GM23338 (cell line): Measurements from ENCODE around the gene HYAL2. TPM values are rescaled to one million over a fixed set of nuclear protein-coding genes. Genes with fewer than 3 reads are reported as not detected.

Source experiments
- ATAC-seq: fragments of 200-7000 bp; cut with Tn5 transposase; 3 replicates; pipeline ENCODE4 v1.9.1; 2020
- DNase-seq: peaks from one replicate; pipeline ENCODE4 v3.0.0-alpha.2; 2015; ENCODE audit warnings: low spot score
- H2AFZ ChIP-seq: fragments of 200-600 bp; sonication (generic); 2 replicates; pipeline ENCODE4 v1.8.0; 2016; ENCODE audit warnings: antibody characterized with exemption, mild to moderate bottlenecking, moderate library complexity
- H3F3A ChIP-seq: fragments of 200-600 bp; sonication (generic); replicated peaks from 2 replicates; pipeline ENCODE4 v1.8.0; 2017; ENCODE audit warnings: antibody characterized with exemption, mixed run types, low read depth
- H3K27ac ChIP-seq: fragments of 200-600 bp; sonication (generic); 2 replicates; pipeline ENCODE4 v1.6.1; 2016; ENCODE audit warnings: low read depth
- H3K27me3 ChIP-seq: fragments of 200-600 bp; sonication (generic); 2 replicates; pipeline ENCODE4 v1.8.0; 2016; ENCODE audit warnings: mild to moderate bottlenecking, mixed run types, moderate library complexity; ENCODE audit not compliant: insufficient read depth
- H3K36me3 ChIP-seq: fragments of 200-600 bp; sonication (generic); 2 replicates; pipeline ENCODE4 v1.8.0; 2016; ENCODE audit warnings: mild to moderate bottlenecking; ENCODE audit not compliant: insufficient read depth
- H3K4me1 ChIP-seq: fragments of 200-600 bp; sonication (generic); 2 replicates; pipeline ENCODE4 v1.8.0; 2016; ENCODE audit warnings: mild to moderate bottlenecking, moderate library complexity; ENCODE audit not compliant: insufficient read depth
- H3K4me2 ChIP-seq: fragments of 200-600 bp; sonication (generic); 2 replicates; pipeline ENCODE4 v1.7.1; 2017; ENCODE audit warnings: mixed run types
- H3K4me3 ChIP-seq: fragments of 200-600 bp; sonication (generic); 2 replicates; pipeline ENCODE4 v1.6.1; 2016; ENCODE audit warnings: mixed run types
- H3K79me2 ChIP-seq: fragments of 200-600 bp; sonication (generic); replicated peaks from 2 replicates; pipeline ENCODE4 v1.8.0; 2017; ENCODE audit warnings: mild to moderate bottlenecking; ENCODE audit not compliant: insufficient read depth
- H3K9me2 ChIP-seq: fragments of 200-600 bp; sonication (generic); 2 replicates; pipeline ENCODE4 v1.8.0; 2017; ENCODE audit not compliant: insufficient read depth
- H4K20me1 ChIP-seq: fragments of 200-600 bp; sonication (generic); replicated peaks from 2 replicates; pipeline ENCODE4 v1.8.0; 2017; ENCODE audit warnings: mild to moderate bottlenecking; ENCODE audit not compliant: insufficient read depth
- H3K27ac Mint-ChIP-seq: 2 replicates; pipeline ENCODE4 v1.8.0; 2020; ENCODE audit warnings: inconsistent platforms, mild to moderate bottlenecking, moderate library complexity, mixed read lengths
- H3K27me3 Mint-ChIP-seq: 3 replicates; pipeline ENCODE4 v1.8.0; 2022; ENCODE audit warnings: low read depth, mild to moderate bottlenecking, moderate library complexity, mixed read lengths, inconsistent platforms; ENCODE audit not compliant: insufficient read depth, poor library complexity
- H3K36me3 Mint-ChIP-seq: 3 replicates; pipeline ENCODE4 v1.8.0; 2021; ENCODE audit warnings: low read depth, mild to moderate bottlenecking, inconsistent platforms, moderate library complexity, mixed read lengths
- H3K4me1 Mint-ChIP-seq: 3 replicates; pipeline ENCODE4 v1.8.0; 2020; ENCODE audit warnings: mild to moderate bottlenecking, inconsistent platforms, mixed read lengths
- H3K4me3 Mint-ChIP-seq: 3 replicates; pipeline ENCODE4 v1.8.0; 2021; ENCODE audit warnings: moderate library complexity, mild to moderate bottlenecking, inconsistent platforms, mixed read lengths
- H3K9me3 Mint-ChIP-seq: 3 replicates; pipeline ENCODE4 v1.8.0; 2020; ENCODE audit warnings: moderate library complexity, mild to moderate bottlenecking, inconsistent platforms, mixed read lengths
- CTCF ChIP-seq, 2 experiments: fragments of 200-600 bp in 1 of 2; sonication (generic) in 1 of 2; conservative IDR thresholded peaks; 2 replicates each; pipeline versions ENCODE4 v1.5.1 to v1.6.1; 2016 to 2017; ENCODE audit warnings: antibody characterized with exemption in 2 of 2, low read depth in 2 of 2, mild to moderate bottlenecking in 2 of 2, moderate library complexity in 1 of 2
- ETS1 ChIP-seq: IDR thresholded peaks from 2 replicates; pipeline ENCODE4 v1.6.1; 2016; ENCODE audit warnings: antibody characterized with exemption
- NANOG ChIP-seq: IDR thresholded peaks from 2 replicates; pipeline ENCODE4 v1.6.1; 2016; ENCODE audit warnings: antibody characterized with exemption, borderline replicate concordance
- POLR2AphosphoS5 ChIP-seq: IDR thresholded peaks from 2 replicates; pipeline ENCODE4 v1.6.1; 2016; ENCODE audit warnings: antibody characterized with exemption, low read depth
- STAT1 ChIP-seq: IDR thresholded peaks from one replicate; pipeline ENCODE4 v1.6.1; 2016; ENCODE audit warnings: antibody characterized with exemption; ENCODE audit not compliant: unreplicated experiment
- ZNF114 ChIP-seq: fragments of 250-450 bp; sonication (Bioruptor Pico); IDR thresholded peaks from 2 replicates; pipeline ENCODE4 v1.5.0; 2020; ENCODE audit warnings: mild to moderate bottlenecking, moderate library complexity
- ZNF331 ChIP-seq: fragments of 250-450 bp; sonication (Bioruptor Pico); IDR thresholded peaks from 2 replicates; pipeline ENCODE4 v1.5.0; 2020; ENCODE audit warnings: low read depth, mild to moderate bottlenecking, moderate library complexity
- polyA plus RNA-seq: library from polyadenylated mRNA; unstranded; fragments of >200 nt; fragmentation: Nextera tagmentation; extraction: Ambion mirVana; gene quantifications from 2 replicates; pipeline ENCODE4 v1.2.1, GENCODE V29; 2016
- total RNA-seq: library from RNA; depleted of rRNA; stranded (reverse); fragments of >200 nt; shearing (Covaris generic); gene quantifications from 2 replicates; pipeline ENCODE4 v1.2.3, GENCODE V29; 2014
- TF ChIP-seq, protein P1 (sequence below): fragments of 250-450 bp; sonication (Bioruptor Pico); IDR thresholded peaks from 2 replicates; pipeline ENCODE4 v1.5.0; 2020; ENCODE audit warnings: mild to moderate bottlenecking, moderate library complexity
- TF ChIP-seq, protein P2 (sequence below): IDR thresholded peaks from one replicate; pipeline ENCODE4 v1.6.1; 2018; ENCODE audit warnings: antibody characterized with exemption; ENCODE audit not compliant: unreplicated experiment

The HYAL2 gene
- total and polyA plus RNA-seq, 2 experiments from 2014 or later: 28.9 to 74.3 TPM

DNA sequence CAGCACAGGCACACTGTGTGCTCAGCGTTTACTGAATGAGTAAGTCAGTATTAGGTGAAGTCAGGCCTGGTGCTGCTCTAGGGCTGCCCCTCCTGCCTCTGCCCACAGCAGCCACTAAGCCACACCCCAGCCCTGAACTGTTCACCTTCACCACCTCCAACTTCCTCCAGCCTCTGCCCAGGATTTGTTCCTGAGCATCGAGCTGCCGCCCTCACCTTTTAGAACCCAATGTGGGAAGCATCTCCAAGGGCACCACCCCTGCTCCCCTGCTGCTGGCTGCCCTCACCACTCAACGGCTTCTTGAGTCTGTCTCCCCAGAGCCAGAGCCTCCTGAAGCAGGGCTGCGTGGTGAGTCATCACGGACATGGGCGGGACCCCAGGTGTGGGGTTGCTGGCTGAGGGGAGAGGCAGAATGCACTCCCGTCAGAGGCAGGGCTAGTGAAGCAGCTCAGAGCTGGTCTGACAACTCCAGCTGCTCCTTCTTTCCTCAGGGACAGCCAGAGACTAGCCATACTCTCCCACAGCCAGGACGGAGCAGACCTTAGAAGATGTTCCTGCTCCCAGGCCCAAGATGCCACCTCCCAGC lies 5.8 kb downstream of the HYAL2 start (continued):
- TF ChIP-seq, protein P1, sequence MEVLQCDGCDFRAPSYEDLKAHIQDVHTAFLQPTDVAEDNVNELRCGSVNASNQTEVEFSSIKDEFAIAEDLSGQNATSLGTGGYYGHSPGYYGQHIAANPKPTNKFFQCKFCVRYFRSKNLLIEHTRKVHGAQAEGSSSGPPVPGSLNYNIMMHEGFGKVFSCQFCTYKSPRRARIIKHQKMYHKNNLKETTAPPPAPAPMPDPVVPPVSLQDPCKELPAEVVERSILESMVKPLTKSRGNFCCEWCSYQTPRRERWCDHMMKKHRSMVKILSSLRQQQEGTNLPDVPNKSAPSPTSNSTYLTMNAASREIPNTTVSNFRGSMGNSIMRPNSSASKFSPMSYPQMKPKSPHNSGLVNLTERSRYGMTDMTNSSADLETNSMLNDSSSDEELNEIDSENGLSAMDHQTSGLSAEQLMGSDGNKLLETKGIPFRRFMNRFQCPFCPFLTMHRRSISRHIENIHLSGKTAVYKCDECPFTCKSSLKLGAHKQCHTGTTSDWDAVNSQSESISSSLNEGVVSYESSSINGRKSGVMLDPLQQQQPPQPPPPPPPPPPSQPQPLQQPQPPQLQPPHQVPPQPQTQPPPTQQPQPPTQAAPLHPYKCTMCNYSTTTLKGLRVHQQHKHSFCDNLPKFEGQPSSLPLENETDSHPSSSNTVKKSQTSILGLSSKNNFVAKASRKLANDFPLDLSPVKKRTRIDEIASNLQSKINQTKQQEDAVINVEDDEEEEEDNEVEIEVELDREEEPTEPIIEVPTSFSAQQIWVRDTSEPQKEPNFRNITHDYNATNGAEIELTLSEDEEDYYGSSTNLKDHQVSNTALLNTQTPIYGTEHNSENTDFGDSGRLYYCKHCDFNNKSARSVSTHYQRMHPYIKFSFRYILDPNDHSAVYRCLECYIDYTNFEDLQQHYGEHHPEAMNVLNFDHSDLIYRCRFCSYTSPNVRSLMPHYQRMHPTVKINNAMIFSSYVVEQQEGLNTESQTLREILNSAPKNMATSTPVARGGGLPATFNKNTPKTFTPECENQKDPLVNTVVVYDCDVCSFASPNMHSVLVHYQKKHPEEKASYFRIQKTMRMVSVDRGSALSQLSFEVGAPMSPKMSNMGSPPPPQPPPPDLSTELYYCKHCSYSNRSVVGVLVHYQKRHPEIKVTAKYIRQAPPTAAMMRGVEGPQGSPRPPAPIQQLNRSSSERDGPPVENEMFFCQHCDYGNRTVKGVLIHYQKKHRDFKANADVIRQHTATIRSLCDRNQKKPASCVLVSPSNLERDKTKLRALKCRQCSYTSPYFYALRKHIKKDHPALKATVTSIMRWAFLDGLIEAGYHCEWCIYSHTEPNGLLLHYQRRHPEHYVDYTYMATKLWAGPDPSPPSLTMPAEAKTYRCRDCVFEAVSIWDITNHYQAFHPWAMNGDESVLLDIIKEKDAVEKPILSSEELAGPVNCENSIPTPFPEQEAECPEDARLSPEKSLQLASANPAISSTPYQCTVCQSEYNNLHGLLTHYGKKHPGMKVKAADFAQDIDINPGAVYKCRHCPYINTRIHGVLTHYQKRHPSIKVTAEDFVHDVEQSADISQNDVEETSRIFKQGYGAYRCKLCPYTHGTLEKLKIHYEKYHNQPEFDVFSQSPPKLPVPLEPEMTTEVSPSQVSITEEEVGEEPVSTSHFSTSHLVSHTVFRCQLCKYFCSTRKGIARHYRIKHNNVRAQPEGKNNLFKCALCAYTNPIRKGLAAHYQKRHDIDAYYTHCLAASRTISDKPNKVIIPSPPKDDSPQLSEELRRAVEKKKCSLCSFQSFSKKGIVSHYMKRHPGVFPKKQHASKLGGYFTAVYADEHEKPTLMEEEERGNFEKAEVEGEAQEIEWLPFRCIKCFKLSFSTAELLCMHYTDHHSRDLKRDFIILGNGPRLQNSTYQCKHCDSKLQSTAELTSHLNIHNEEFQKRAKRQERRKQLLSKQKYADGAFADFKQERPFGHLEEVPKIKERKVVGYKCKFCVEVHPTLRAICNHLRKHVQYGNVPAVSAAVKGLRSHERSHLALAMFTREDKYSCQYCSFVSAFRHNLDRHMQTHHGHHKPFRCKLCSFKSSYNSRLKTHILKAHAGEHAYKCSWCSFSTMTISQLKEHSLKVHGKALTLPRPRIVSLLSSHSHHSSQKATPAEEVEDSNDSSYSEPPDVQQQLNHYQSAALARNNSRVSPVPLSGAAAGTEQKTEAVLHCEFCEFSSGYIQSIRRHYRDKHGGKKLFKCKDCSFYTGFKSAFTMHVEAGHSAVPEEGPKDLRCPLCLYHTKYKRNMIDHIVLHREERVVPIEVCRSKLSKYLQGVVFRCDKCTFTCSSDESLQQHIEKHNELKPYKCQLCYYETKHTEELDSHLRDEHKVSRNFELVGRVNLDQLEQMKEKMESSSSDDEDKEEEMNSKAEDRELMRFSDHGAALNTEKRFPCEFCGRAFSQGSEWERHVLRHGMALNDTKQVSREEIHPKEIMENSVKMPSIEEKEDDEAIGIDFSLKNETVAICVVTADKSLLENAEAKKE (CRISPR knock-in tag): no peak

GRCh38 chr3:50314816-50315215 lies 7.7 kb downstream of the HYAL2 start:
- Histone ChIP-seq H3K4me2 (no peak overlapping the region), H2AFZ (no peak overlapping the region), H3K79me2 (peaks cover 15% of the 10 kb centered on the region), H4K20me1 (peaks cover under 1% of the 10 kb centered on the region; the same call in 1 of the 2 replicates), H3K4me3 (no peak overlapping the region), H3K4me1 (no peaks in the 10 kb centered on the region; the same call in 1 of the 2 replicates), H3K9me2 (no peaks in the 10 kb centered on the region), H3K27ac (no peak overlapping the region), H3K27me3 (no peaks in the 10 kb centered on the region), H3F3A (0 out of 2 replicates have a peak, but pooled peaks cover 6% of the 10 kb centered on the region), H3K36me3 (peaks cover 8% of the 10 kb centered on the region)
- no peak overlapping the region for H3K27ac Mint-ChIP-seq
- H3K4me1 Mint-ChIP-seq: peaks cover 14% of the 10 kb centered on the region
- DNase-seq (no peak), ATAC-seq (no peak)
- no peak overlapping the region for H3K4me3 Mint-ChIP-seq
- peaks cover 7% of the 10 kb centered on the region for H3K27me3 Mint-ChIP-seq
- H3K36me3 Mint-ChIP-seq: peaks cover 66% of the 10 kb centered on the region
- H3K9me3 Mint-ChIP-seq: peaks cover 24% of the 10 kb centered on the region
- TF ChIP-seq ZNF331 (CRISPR knock-in tag) (no peak), NANOG (no peak), ZNF114 (CRISPR knock-in tag) (no peak), CTCF (conservative IDR thresholded peaks at IDR 0.05; ENCODE audit: low read depth in 2 of 2) (no peak), ETS1 (no peak), STAT1 (no peak), POLR2AphosphoS5 (no peak)
- TF ChIP-seq, protein P2, sequence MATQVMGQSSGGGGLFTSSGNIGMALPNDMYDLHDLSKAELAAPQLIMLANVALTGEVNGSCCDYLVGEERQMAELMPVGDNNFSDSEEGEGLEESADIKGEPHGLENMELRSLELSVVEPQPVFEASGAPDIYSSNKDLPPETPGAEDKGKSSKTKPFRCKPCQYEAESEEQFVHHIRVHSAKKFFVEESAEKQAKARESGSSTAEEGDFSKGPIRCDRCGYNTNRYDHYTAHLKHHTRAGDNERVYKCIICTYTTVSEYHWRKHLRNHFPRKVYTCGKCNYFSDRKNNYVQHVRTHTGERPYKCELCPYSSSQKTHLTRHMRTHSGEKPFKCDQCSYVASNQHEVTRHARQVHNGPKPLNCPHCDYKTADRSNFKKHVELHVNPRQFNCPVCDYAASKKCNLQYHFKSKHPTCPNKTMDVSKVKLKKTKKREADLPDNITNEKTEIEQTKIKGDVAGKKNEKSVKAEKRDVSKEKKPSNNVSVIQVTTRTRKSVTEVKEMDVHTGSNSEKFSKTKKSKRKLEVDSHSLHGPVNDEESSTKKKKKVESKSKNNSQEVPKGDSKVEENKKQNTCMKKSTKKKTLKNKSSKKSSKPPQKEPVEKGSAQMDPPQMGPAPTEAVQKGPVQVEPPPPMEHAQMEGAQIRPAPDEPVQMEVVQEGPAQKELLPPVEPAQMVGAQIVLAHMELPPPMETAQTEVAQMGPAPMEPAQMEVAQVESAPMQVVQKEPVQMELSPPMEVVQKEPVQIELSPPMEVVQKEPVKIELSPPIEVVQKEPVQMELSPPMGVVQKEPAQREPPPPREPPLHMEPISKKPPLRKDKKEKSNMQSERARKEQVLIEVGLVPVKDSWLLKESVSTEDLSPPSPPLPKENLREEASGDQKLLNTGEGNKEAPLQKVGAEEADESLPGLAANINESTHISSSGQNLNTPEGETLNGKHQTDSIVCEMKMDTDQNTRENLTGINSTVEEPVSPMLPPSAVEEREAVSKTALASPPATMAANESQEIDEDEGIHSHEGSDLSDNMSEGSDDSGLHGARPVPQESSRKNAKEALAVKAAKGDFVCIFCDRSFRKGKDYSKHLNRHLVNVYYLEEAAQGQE: no peak
